Measurements from ENCODE around the gene PRB2. TPM values are rescaled to one million over a fixed set of nuclear protein-coding genes. Genes with fewer than 3 reads are reported as not detected.

The PRB2 gene
- total and polyA plus RNA-seq, 10 of the 15 experiments (the other 5 are each of a cell fraction or from before 2014, with no cell fraction given), result not detected

GRCh38 chr12:11344500-11344899 lies 50.9 kb downstream of the PRB2 start (continued):
- no peak for TF ChIP-seq BCL11A (IDR thresholded peaks at IDR 0.05; ENCODE audit: low read depth, low read length)
- TF ChIP-seq CHD4 (IDR thresholded peaks at IDR 0.05), result no peak
- no peak for TF ChIP-seq POLR2AphosphoS2 (IDR thresholded peaks at IDR 0.05; ENCODE audit: low read depth, low read length)
- TF ChIP-seq RELB (IDR thresholded peaks at IDR 0.05; ENCODE audit: low read depth), result no peak
- TF ChIP-seq TCF7 (IDR thresholded peaks at IDR 0.05; ENCODE audit: borderline replicate concordance), result no peak
- TF ChIP-seq POLR2A (IDR thresholded peaks at IDR 0.05; ENCODE audit: low read depth, low read length), result no peak
- TF ChIP-seq, protein P1, sequence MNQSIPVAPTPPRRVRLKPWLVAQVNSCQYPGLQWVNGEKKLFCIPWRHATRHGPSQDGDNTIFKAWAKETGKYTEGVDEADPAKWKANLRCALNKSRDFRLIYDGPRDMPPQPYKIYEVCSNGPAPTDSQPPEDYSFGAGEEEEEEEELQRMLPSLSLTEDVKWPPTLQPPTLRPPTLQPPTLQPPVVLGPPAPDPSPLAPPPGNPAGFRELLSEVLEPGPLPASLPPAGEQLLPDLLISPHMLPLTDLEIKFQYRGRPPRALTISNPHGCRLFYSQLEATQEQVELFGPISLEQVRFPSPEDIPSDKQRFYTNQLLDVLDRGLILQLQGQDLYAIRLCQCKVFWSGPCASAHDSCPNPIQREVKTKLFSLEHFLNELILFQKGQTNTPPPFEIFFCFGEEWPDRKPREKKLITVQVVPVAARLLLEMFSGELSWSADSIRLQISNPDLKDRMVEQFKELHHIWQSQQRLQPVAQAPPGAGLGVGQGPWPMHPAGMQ (IDR thresholded peaks at IDR 0.05; ENCODE audit: borderline replicate concordance), result no peak
- TF ChIP-seq ZZZ3 (IDR thresholded peaks at IDR 0.05; ENCODE audit: control insufficient read depth, insufficient read length, low read depth), result no peak
- no peak for TF ChIP-seq NFIC (IDR thresholded peaks at IDR 0.05; ENCODE audit: low read depth, low read length)
- TF ChIP-seq PML (IDR thresholded peaks at IDR 0.05; ENCODE audit: low read length), result no peak
- no peak for TF ChIP-seq ZNF274 (IDR thresholded peaks at IDR 0.05; ENCODE audit: insufficient read depth, insufficient read length)

Other genes starting within 250 kb of the PRB2 start
- 7.7 and 8.7 TPM in 2 replicates for gene SMIM10L1, start 224.4 kb downstream of the PRB2 start, total RNA-seq (2014; rRNA removed)
- 7.4 and 7.6 TPM in 2 replicates for gene SMIM10L1, start 224.4 kb downstream of the PRB2 start, total RNA-seq (2014; rRNA removed; fragmentation: Illumina TruSeq; extraction: Trizol)
- gene SMIM10L1, start 224.4 kb downstream of the PRB2 start, total RNA-seq (2021), result 8.4 and 8.9 TPM in 2 replicates
- 7.0 and 11.2 TPM in 2 replicates for gene SMIM10L1, start 224.4 kb downstream of the PRB2 start, polyA plus RNA-seq (2011; rRNA removed)
- gene SMIM10L1, start 224.4 kb downstream of the PRB2 start, polyA plus RNA-seq (2014; fragmentation: Illumina TruSeq; extraction: Trizol), result 6.8 and 8.3 TPM in 2 replicates
- gene SMIM10L1, start 224.4 kb downstream of the PRB2 start, polyA plus RNA-seq (2014; fragmentation: Nextera tagmentation; extraction: Ambion mirVana), result 1 to 10 TPM; 3.3 to 4.4 TPM
- 9.8 and 10.5 TPM in 2 replicates for gene SMIM10L1, start 224.4 kb downstream of the PRB2 start, polyA plus RNA-seq (2014; rRNA removed)
- 1 to 10 TPM; 9.1 to 9.4 TPM for gene SMIM10L1, start 224.4 kb downstream of the PRB2 start, polyA plus RNA-seq (2016; fragmentation: Nextera tagmentation; extraction: Ambion mirVana)
- gene TAS2R42, start 208.6 kb downstream of the PRB2 start, total RNA-seq (2014; rRNA removed), result not detected in 2 replicates
- gene TAS2R42, start 208.6 kb downstream of the PRB2 start, total RNA-seq (2014; rRNA removed; fragmentation: Illumina TruSeq; extraction: Trizol), result not detected in 2 replicates
- not detected in 2 replicates for gene TAS2R42, start 208.6 kb downstream of the PRB2 start, total RNA-seq (2021)
- gene TAS2R42, start 208.6 kb downstream of the PRB2 start, polyA plus RNA-seq (2011; rRNA removed), result not detected in 2 replicates
- not detected in 2 replicates for gene TAS2R42, start 208.6 kb downstream of the PRB2 start, polyA plus RNA-seq (2014; fragmentation: Illumina TruSeq; extraction: Trizol)
- gene TAS2R42, start 208.6 kb downstream of the PRB2 start, polyA plus RNA-seq (2014; fragmentation: Nextera tagmentation; extraction: Ambion mirVana), result not detected
- not detected in 2 replicates for gene TAS2R42, start 208.6 kb downstream of the PRB2 start, polyA plus RNA-seq (2014; rRNA removed)
- gene TAS2R42, start 208.6 kb downstream of the PRB2 start, polyA plus RNA-seq (2016; fragmentation: Nextera tagmentation; extraction: Ambion mirVana), result not detected
- gene PRB3, start 125.9 kb downstream of the PRB2 start, total RNA-seq (2014; rRNA removed), result not detected in 2 replicates
- gene PRB3, start 125.9 kb downstream of the PRB2 start, total RNA-seq (2014; rRNA removed; fragmentation: Illumina TruSeq; extraction: Trizol), result not detected in 2 replicates
- not detected in 2 replicates for gene PRB3, start 125.9 kb downstream of the PRB2 start, total RNA-seq (2021)
- gene PRB3, start 125.9 kb downstream of the PRB2 start, polyA plus RNA-seq (2011; rRNA removed), result not detected in 2 replicates
- gene PRB3, start 125.9 kb downstream of the PRB2 start, polyA plus RNA-seq (2014; fragmentation: Illumina TruSeq; extraction: Trizol), result not detected in 2 replicates
- not detected for gene PRB3, start 125.9 kb downstream of the PRB2 start, polyA plus RNA-seq (2014; fragmentation: Nextera tagmentation; extraction: Ambion mirVana)
- not detected in 2 replicates for gene PRB3, start 125.9 kb downstream of the PRB2 start, polyA plus RNA-seq (2014; rRNA removed)
- not detected for gene PRB3, start 125.9 kb downstream of the PRB2 start, polyA plus RNA-seq (2016; fragmentation: Nextera tagmentation; extraction: Ambion mirVana)
- gene PRB4, start 85.1 kb downstream of the PRB2 start, total RNA-seq (2014; rRNA removed), result not detected in 2 replicates
- gene PRB4, start 85.1 kb downstream of the PRB2 start, total RNA-seq (2014; rRNA removed; fragmentation: Illumina TruSeq; extraction: Trizol), result not detected in 2 replicates
- gene PRB4, start 85.1 kb downstream of the PRB2 start, total RNA-seq (2021), result not detected in 2 replicates
- gene PRB4, start 85.1 kb downstream of the PRB2 start, polyA plus RNA-seq (2011; rRNA removed), result not detected in 2 replicates
- gene PRB4, start 85.1 kb downstream of the PRB2 start, polyA plus RNA-seq (2014; fragmentation: Illumina TruSeq; extraction: Trizol), result not detected in 2 replicates
- not detected for gene PRB4, start 85.1 kb downstream of the PRB2 start, polyA plus RNA-seq (2014; fragmentation: Nextera tagmentation; extraction: Ambion mirVana)
- gene PRB4, start 85.1 kb downstream of the PRB2 start, polyA plus RNA-seq (2014; rRNA removed), result not detected in 2 replicates
- not detected for gene PRB4, start 85.1 kb downstream of the PRB2 start, polyA plus RNA-seq (2016; fragmentation: Nextera tagmentation; extraction: Ambion mirVana)